K562 (cell line): ENCODE measurements around the gene KCNK6. TPM values are rescaled to one million over a fixed set of nuclear protein-coding genes. Genes with fewer than 3 reads are reported as not detected.

Experiments
- DNMT1 ChIP-seq: fragments of 450-650 bp; IDR thresholded peaks from 2 replicates; pipeline ENCODE4 v1.6.1; 2016; ENCODE audit warnings: antibody characterized with exemption, mild to moderate bottlenecking
- E2F6 ChIP-seq, 2 experiments: IDR thresholded peaks; 2 replicates each; pipeline ENCODE4 v1.6.1; 2011; ENCODE audit warnings: borderline replicate concordance in 1 of 2, control low read depth in 1 of 2, low read depth in 1 of 2, low read length in 1 of 2, mild to moderate bottlenecking in 1 of 2, mixed read lengths in 1 of 2, moderate library complexity in 1 of 2; ENCODE audit not compliant: insufficient read depth in 1 of 2, insufficient read length in 1 of 2, poor library complexity in 1 of 2, severe bottlenecking in 1 of 2; ENCODE audit errors: extremely low read depth in 1 of 2
- HOMEZ ChIP-seq: fragments of 250-450 bp; sonication (Bioruptor Pico); IDR thresholded peaks from 2 replicates; pipeline ENCODE4 v1.4.0; 2020; ENCODE audit warnings: mild to moderate bottlenecking, moderate library complexity
- LARP7 ChIP-seq: fragments of 450-650 bp; IDR thresholded peaks from 2 replicates; pipeline ENCODE4 v1.6.1; 2016
- MLLT1 ChIP-seq, 2 experiments: fragments of 450-650 bp; IDR thresholded peaks; 2 replicates each; pipeline ENCODE4 v1.6.1; 2016
- MYC ChIP-seq, 2 experiments: fragments of 250-450 bp in 1 of 2; sonication (Bioruptor Pico) in 1 of 2; IDR thresholded peaks; 2 replicates each; pipeline versions ENCODE4 v1.5.1 to v1.6.1; 2012 to 2021; ENCODE audit warnings: low read depth in 2 of 2, borderline replicate concordance in 1 of 2, improper control_type of control experiment in 1 of 2, low read length in 1 of 2, mild to moderate bottlenecking in 1 of 2, moderate library complexity in 1 of 2
- NCOA2 ChIP-seq, 2 experiments: fragments of 450-650 bp; IDR thresholded peaks; 2 replicates each; pipeline ENCODE4 v1.6.1; 2018; ENCODE audit warnings: mild to moderate bottlenecking in 2 of 2, moderate library complexity in 1 of 2; ENCODE audit not compliant: partially characterized antibody in 2 of 2
- RCOR1 ChIP-seq, 2 experiments: IDR thresholded peaks; 2 replicates each; pipeline ENCODE4 v1.6.1; 2012; ENCODE audit warnings: low read depth in 2 of 2, low read length in 2 of 2, borderline replicate concordance in 1 of 2, improper control_type of control experiment in 1 of 2
- SAP30 ChIP-seq: fragments of 200-600 bp; sonication (generic); IDR thresholded peaks from 2 replicates; pipeline ENCODE4 v1.6.1; 2012; ENCODE audit warnings: borderline replicate concordance, low read depth, mild to moderate bottlenecking, moderate library complexity, low read length, control low read depth, inconsistent platforms; ENCODE audit not compliant: insufficient read depth, poor library complexity, severe bottlenecking
- SMARCE1 ChIP-seq: fragments of 450-650 bp; IDR thresholded peaks from 2 replicates; pipeline ENCODE4 v1.7.1; 2016; ENCODE audit warnings: mild to moderate bottlenecking
- SRF ChIP-seq, 2 experiments: fragments of 250-450, 450-650 bp in 1 of 2; sonication (Bioruptor Pico) in 1 of 2; sonication (generic) in 1 of 2; formaldehyde crosslinking; IDR thresholded peaks; 2 replicates each; pipeline versions ENCODE4 v1.5.0 to v1.5.1; 2020 to 2022; ENCODE audit warnings: mild to moderate bottlenecking in 1 of 2, missing genetic modification reagents in 1 of 2
- TRIM25 ChIP-seq: fragments of 450-650 bp; IDR thresholded peaks from 2 replicates; pipeline ENCODE4 v1.7.0; 2016; ENCODE audit warnings: borderline replicate concordance
- TRIM28 ChIP-seq: fragments of 450-650 bp; IDR thresholded peaks from 2 replicates; pipeline ENCODE4 v1.6.1; 2017
- ZBTB26 ChIP-seq: fragments of 450-650 bp; formaldehyde crosslinking; IDR thresholded peaks from 2 replicates; pipeline ENCODE4 v1.4.0; 2022; ENCODE audit warnings: missing genetic modification characterization
- ZNF280A ChIP-seq: fragments of 450-650 bp; IDR thresholded peaks from 2 replicates; pipeline ENCODE4 v1.6.1; 2018; ENCODE audit warnings: mild to moderate bottlenecking, low read depth; ENCODE audit not compliant: partially characterized antibody
- ZNF316 ChIP-seq: fragments of 450-650 bp; IDR thresholded peaks from 2 replicates; pipeline ENCODE4 v1.6.1; 2016
- polyA plus RNA-seq, 8 experiments: library from polyadenylated mRNA; depleted of rRNA in 4 of 8; stranded (reverse) in 5 of 8; unstranded in 3 of 8; fragments of >200 nt; fragmentation: Nextera tagmentation in 2 of 8; fragmentation: Illumina TruSeq in 1 of 8; extraction: Ambion mirVana in 2 of 8; extraction: Trizol in 1 of 8; gene quantifications; 2 replicates each; pipeline versions ENCODE4 v1.2.1 to v1.2.3, GENCODE V29; 2011 to 2014; ENCODE audit warnings: inconsistent platforms in 1 of 8, missing spikeins in 1 of 8
- total RNA-seq, 7 experiments: library from RNA; depleted of rRNA in 6 of 7; stranded (reverse); fragments of >200 nt in 6 of 7; fragmentation: Illumina TruSeq in 2 of 7; extraction: Trizol in 2 of 7; gene quantifications; 2 replicates each; pipeline versions ENCODE4 v1.2.1 to v1.2.3, GENCODE V29; 2011 to 2021; ENCODE audit warnings: low replicate concordance in 1 of 7

KCNK6 gene
- total and polyA plus RNA-seq, 9 of the 15 experiments (the other 6 are each of a cell fraction or from before 2014, with no cell fraction given), result 0.05 to 0.42 (median 0.15) TPM

GRCh38 chr19:38336638-38337359 is 17.2 kb downstream of the KCNK6 start (continued):
- peak; percentile 47; the same call in 1 of the 2 replicates for TF ChIP-seq SMARCE1
- TF ChIP-seq NCOA2 (IDR thresholded peaks at IDR 0.05; ENCODE audit: partially characterized antibody in 2 of 2), result no peak
- 0 out of 2 replicates have a peak, but pooled peaks have one; percentile 61 for TF ChIP-seq TRIM28
- peak; percentile 63 to 67 for TF ChIP-seq E2F6 (IDR thresholded peaks at IDR 0.05; ENCODE audit: borderline replicate concordance in 1 of 2, extremely low read depth in 1 of 2, insufficient read depth in 1 of 2, insufficient read length in 1 of 2, low read depth in 1 of 2, low read length in 1 of 2, poor library complexity in 1 of 2, severe bottlenecking in 1 of 2)
- peak; percentile 92; the same call in 1 of the 2 replicates for TF ChIP-seq DNMT1
- TF ChIP-seq SRF (CRISPR knock-in tag; IDR thresholded peaks at IDR 0.05), result no peak
- TF ChIP-seq ZNF316, result peak; percentile 62; the same call in 1 of the 2 replicates
- peak; percentile 97 for TF ChIP-seq LARP7
- TF ChIP-seq RCOR1 (IDR thresholded peaks at IDR 0.05; ENCODE audit: borderline replicate concordance in 1 of 2, low read depth in 2 of 2, low read length in 2 of 2), result peak in 1 of 2 experiments; percentile 42; a peak in 1 of 4 replicates
- TF ChIP-seq HOMEZ (CRISPR knock-in tag), result no peak
- TF ChIP-seq ZNF280A, result peak; percentile 27
- peak; percentile 95; the same call in 1 of the 2 replicates for TF ChIP-seq TRIM25
- peak; percentile 28 to 74; a peak in 1 of 4 replicates for TF ChIP-seq MLLT1 (IDR thresholded peaks at IDR 0.05)
- peak; percentile 69 for TF ChIP-seq SAP30
- TF ChIP-seq MYC (IDR thresholded peaks at IDR 0.05; ENCODE audit: low read depth, low read length), result peak; percentile 20; the same call in 1 of the 2 replicates
- no peak for TF ChIP-seq MYC (CRISPR knock-in tag; IDR thresholded peaks at IDR 0.05; ENCODE audit: borderline replicate concordance, low read depth)
- TF ChIP-seq ZBTB26, result no peak
